Adrenal gland (tissue), 12 donors: ENCODE data around the gene TENM4. TPM values are rescaled to one million over a fixed set of nuclear protein-coding genes. Genes with fewer than 3 reads are reported as not detected.

ENCODE experiments used
- DNase-seq, 7 donors: peaks; one replicate each; pipeline ENCODE4 v3.0.0-alpha.2; 2019 to 2020
- H3K27ac ChIP-seq, 5 donors: fragments of 200-600 bp; sonication (generic) in 4 of 5; 1 replicate in 3 of 5; 2 replicates in 2 of 5; pipeline versions ENCODE4 v1.5.1 to v1.8.0; 2016 to 2020; ENCODE audit warnings: mild to moderate bottlenecking in 1 of 5
- H3K27me3 ChIP-seq: fragments of 200-600 bp; 2 replicates; pipeline ENCODE4 v1.8.0; 2021
- H3K36me3 ChIP-seq, 2 donors: fragments of 200-600 bp; replicated peaks in 1 of 2; 1 replicate in 1 of 2; 2 replicates in 1 of 2; pipeline versions ENCODE4 v1.5.1 to v1.8.0; 2018 to 2022
- H3K4me1 ChIP-seq, 2 donors: fragments of 200-600 bp; replicated peaks in 1 of 2; 1 replicate in 1 of 2; 2 replicates in 1 of 2; pipeline versions ENCODE4 v1.5.1 to v1.8.0; 2018 to 2021
- H3K4me3 ChIP-seq, 4 donors: fragments of 200-600 bp; sonication (generic) in 3 of 4; one replicate each; pipeline ENCODE4 v1.5.1; 2016 to 2018
- H3K9me3 ChIP-seq, 3 donors: fragments of 200-600 bp; sonication (generic) in 1 of 3; replicated peaks in 1 of 3; 1 replicate in 2 of 3; 2 replicates in 1 of 3; pipeline versions ENCODE4 v1.5.1 to v1.8.0; 2016 to 2021
- POLR2A ChIP-seq, 2 donors: fragments of 450-650 bp; IDR thresholded peaks; one replicate each; pipeline ENCODE4 v1.6.1; 2017; ENCODE audit warnings: antibody characterized with exemption in 2 of 2, mild to moderate bottlenecking in 2 of 2, moderate library complexity in 1 of 2
- WGBS, 4 donors: extraction: QIAGEN DNeasy Blood & Tissue Kit in 2 of 4; methylation state at CpG; one replicate each; pipeline versions ENCODE4 v1.1.5 to v1.1.7; 2013 to 2017; 5-methylcytosine and 5-hydroxymethylcytosine counted together
- intact Hi-C, 2 donors: fragments of 100-400 bp; cut with DNase I; formaldehyde crosslinking; loops; one replicate each; pipeline versions ENCODE4 v1.14.1 to v1.15.0; 2022 to 2023
- polyA plus RNA-seq, 3 donors: library from polyadenylated mRNA; stranded (reverse); fragments of 200-250 nt in 2 of 3; fragments of 350-450 nt in 1 of 3; fragmentation: Illumina TruSeq in 1 of 3; extraction: RNeasy Lipid Tissue Mini Kit (QIAGEN cat#74804) in 1 of 3; gene quantifications; one replicate each; pipeline ENCODE4 v1.2.3, GENCODE V29; 2013 to 2014
- total RNA-seq, 9 donors: library from RNA; depleted of rRNA in 4 of 9; stranded (reverse); fragments of >200 nt in 4 of 9; fragments of 120-200 nt in 1 of 9; fragmentation: NEBNext Ultra II Directional in 1 of 9; extraction: Animal tissue kit (Norgen Biotek cat#: 25700) in 1 of 9; gene quantifications; one replicate each; pipeline versions ENCODE4 v1.1.0 to v1.2.4, GENCODE V29; 2013 to 2023
- TF ChIP-seq, protein P1 (sequence below), 6 experiments: fragments of 450-650 bp in 4 of 6; fragments of 200-600 bp in 2 of 6; sonication (generic) in 1 of 6; IDR thresholded peaks; 1 replicate in 5 of 6; 2 replicates in 1 of 6; pipeline versions ENCODE4 v1.5.1 to v1.8.0; 2016 to 2021; ENCODE audit warnings: antibody characterized with exemption in 6 of 6, mild to moderate bottlenecking in 2 of 6, moderate library complexity in 1 of 6
- donor health status: healthy with polysubstance abuse.
- donor health status: Bipolar disorder and iron deficiency.
- donor health status: DM: yes; HTN: yes; CAD: no.
- donor health status: DM: no; HTN: no; CAD: no.
- donor health status: DM: no; HTN: no; CAD: no.
- donor health status: DM: yes; HTN: yes; CAD: no.

TENM4 gene
- total and polyA plus RNA-seq, 12 donors, result 0.74 to 24.9 (median 6.7) TPM

DNA sequence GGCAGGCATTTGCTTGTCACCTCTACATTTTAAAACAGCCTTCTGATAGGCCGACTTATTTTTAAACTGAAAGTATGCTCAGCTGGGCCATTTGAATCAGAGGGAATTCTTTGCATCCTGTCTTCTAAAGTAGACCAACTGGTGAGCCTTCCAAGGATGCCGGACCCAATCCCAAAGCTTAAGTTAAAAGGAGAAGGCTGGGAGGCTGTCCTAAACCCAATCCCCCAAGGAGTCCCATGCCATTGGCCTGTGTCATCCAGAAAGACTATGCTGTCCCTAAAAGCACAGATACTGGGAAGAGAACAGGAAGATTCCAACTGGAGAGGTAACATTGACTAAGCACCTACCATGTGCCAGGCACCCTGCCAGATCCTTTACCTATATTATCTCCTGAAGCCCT lies 18.0 kb downstream of the TENM4 start:
- intact Hi-C loops, result no loop called here
- DNase-seq, result no peak
- 81 to 99% (median 94%) methylated on average over 2 of the region's 2 CpGs for WGBS, 4 donors
- H3K4me3 ChIP-seq, result no peak overlapping the region
- no peak for TF ChIP-seq POLR2A (IDR thresholded peaks at IDR 0.05)
- TF ChIP-seq, protein P1, sequence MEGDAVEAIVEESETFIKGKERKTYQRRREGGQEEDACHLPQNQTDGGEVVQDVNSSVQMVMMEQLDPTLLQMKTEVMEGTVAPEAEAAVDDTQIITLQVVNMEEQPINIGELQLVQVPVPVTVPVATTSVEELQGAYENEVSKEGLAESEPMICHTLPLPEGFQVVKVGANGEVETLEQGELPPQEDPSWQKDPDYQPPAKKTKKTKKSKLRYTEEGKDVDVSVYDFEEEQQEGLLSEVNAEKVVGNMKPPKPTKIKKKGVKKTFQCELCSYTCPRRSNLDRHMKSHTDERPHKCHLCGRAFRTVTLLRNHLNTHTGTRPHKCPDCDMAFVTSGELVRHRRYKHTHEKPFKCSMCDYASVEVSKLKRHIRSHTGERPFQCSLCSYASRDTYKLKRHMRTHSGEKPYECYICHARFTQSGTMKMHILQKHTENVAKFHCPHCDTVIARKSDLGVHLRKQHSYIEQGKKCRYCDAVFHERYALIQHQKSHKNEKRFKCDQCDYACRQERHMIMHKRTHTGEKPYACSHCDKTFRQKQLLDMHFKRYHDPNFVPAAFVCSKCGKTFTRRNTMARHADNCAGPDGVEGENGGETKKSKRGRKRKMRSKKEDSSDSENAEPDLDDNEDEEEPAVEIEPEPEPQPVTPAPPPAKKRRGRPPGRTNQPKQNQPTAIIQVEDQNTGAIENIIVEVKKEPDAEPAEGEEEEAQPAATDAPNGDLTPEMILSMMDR (IDR thresholded peaks at IDR 0.05), result no peak
- no peaks in the 10 kb centered on the region for H3K9me3 ChIP-seq
- H3K27me3 ChIP-seq, result no peaks in the 10 kb centered on the region
- no peaks in the 10 kb centered on the region for H3K36me3 ChIP-seq
- peaks cover 4 to 6% of the 10 kb centered on the region in 2 donors for H3K4me1 ChIP-seq
- no peak overlapping the region for H3K27ac ChIP-seq

DNA sequence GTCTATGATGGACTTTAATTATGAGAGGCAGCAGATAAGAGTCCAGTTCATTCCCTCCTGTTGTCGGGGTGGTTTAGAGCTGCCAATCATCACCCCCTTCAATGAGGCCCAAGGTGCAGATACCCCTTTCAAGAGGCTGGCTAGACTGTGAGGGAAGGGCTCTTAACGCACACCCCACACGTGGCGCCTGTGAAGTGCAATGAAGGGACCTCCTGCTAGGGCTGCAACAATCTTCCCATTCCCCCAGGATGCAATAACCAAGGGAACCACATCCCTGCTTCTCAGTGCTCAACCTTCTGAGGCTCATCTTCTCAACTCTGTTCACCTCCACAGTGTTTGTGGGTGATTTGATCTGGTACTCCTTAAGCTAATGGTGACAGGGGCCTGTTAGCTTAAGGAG lies 19.0 kb downstream of the TENM4 start:
- 77 to 94% (median 89%) methylated on average over 4 of the region's 4 CpGs for WGBS, 4 donors
- DNase-seq, result no peak
- TF ChIP-seq, protein P1 (IDR thresholded peaks at IDR 0.05), result no peak
- no peak for TF ChIP-seq POLR2A (IDR thresholded peaks at IDR 0.05)
- no peak overlapping the region for H3K27ac ChIP-seq
- H3K4me1 ChIP-seq, result peaks cover 4 to 6% of the 10 kb centered on the region in 2 donors
- no peaks in the 10 kb centered on the region for H3K27me3 ChIP-seq
- intact Hi-C loops, result no loop called here
- no peak overlapping the region for H3K4me3 ChIP-seq
- H3K36me3 ChIP-seq, result no peaks in the 10 kb centered on the region
- H3K9me3 ChIP-seq, result no peaks in the 10 kb centered on the region

DNA sequence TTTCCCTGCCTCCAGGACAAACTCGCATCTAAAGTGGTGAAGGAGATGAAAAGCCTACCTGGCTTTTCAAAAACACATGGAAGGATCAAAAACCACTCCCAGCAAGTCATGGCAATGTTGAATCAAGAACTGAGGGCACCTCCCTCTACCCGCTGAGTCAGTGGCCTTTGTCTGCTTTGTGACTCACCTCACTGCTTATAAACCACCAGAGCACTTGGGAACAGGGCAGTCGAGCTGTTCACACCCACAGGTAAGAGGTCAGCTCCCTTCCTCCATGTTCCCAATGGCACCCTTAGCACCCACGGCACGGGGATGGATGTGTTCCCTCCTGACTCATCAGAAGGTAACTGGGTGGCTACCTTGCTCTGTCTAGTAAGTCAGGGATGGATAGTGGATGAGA lies 21.7 kb downstream of the TENM4 start:
- peak; percentile 35 to 79 (median 70) for DNase-seq
- intact Hi-C loops, result no loop called here
- Histone ChIP-seq H3K9me3 (no peaks in the 10 kb centered on the region), H3K27ac (peak overlapping the region in 1 of 5 donors; percentile 10), H3K4me3 (no peak overlapping the region), H3K27me3 (no peaks in the 10 kb centered on the region), H3K36me3 (no peaks in the 10 kb centered on the region), H3K4me1 (peaks cover 13 to 17% of the 10 kb centered on the region in 2 donors)
- TF ChIP-seq, protein P1 (IDR thresholded peaks at IDR 0.05), result no peak
- no peak for TF ChIP-seq POLR2A (IDR thresholded peaks at IDR 0.05)
- 58 to 76% (median 68%) methylated on average over 5 of the region's 5 CpGs for WGBS, 4 donors

DNA sequence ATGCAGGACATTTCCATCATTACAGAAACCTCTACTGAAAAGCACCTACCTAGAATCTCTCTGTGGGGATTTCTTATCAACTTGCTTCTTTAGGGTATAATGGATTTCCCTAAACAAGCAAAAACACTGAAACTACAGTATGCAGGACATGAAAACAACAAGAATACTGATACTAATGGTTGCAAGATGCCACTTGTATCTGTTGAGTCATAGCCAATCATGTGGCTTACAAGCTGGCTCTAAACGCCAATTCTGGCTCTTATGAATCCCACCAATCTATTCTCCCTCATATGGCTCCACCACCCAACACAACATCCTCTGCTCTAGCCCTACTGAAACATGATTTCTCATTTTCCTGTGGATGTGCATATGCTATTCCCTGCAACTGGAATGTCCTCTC lies 22.6 kb downstream of the TENM4 start:
- no peaks in the 10 kb centered on the region for H3K9me3 ChIP-seq
- no peaks in the 10 kb centered on the region for H3K36me3 ChIP-seq
- TF ChIP-seq, protein P1 (IDR thresholded peaks at IDR 0.05), result no peak
- no peak for TF ChIP-seq POLR2A (IDR thresholded peaks at IDR 0.05)
- no peak overlapping the region for H3K4me3 ChIP-seq
- peaks cover 21 to 25% of the 10 kb centered on the region in 2 donors for H3K4me1 ChIP-seq
- DNase-seq, result no peak
- intact Hi-C loops, result no loop called here
- no peak overlapping the region for H3K27ac ChIP-seq
- no peaks in the 10 kb centered on the region for H3K27me3 ChIP-seq
- 84 to 93% (median 91%) methylated on average over 1 of the region's 1 CpG for WGBS, 4 donors
